NCI-H1105 treated with DMSO at 0.1 percent for 48 hours (cell line): ENCODE results near the gene MAP2K1.
"Not testable (repeated sequence)": the region's sequence is repeated elsewhere in the genome, so short reads cannot be mapped to it uniquely, and the experiment has no call there.

Experiments used
- DNase-seq: peaks from one replicate; lab custom pipeline; 2025; lab: John Stamatoyannopoulos, UW

MAP2K1 gene

GRCh38 chr15:66476535-66476934 lies 89.8 kb downstream of the MAP2K1 start:
- no peak for DNase-seq

GRCh38 chr15:66477011-66477410 lies 90.3 kb downstream of the MAP2K1 start:
- no peak for DNase-seq

- no peak for DNase-seq
Observed at GRCh38 chr15:66480267-66480666, 93.6 kb downstream of the MAP2K1 start.

- DNase-seq: no peak
Observed at GRCh38 chr15:66481107-66481856, 94.6 kb downstream of the MAP2K1 start.

GRCh38 chr15:66482539-66482938 lies 95.8 kb downstream of the MAP2K1 start:
- DNase-seq: no peak

- peak; percentile 18 for DNase-seq
Observed at GRCh38 chr15:66483131-66483566, 96.4 kb downstream of the MAP2K1 start.

- DNase-seq: no peak
Observed at GRCh38 chr15:66484539-66485112, 97.9 kb downstream of the MAP2K1 start.

- no peak for DNase-seq
Observed at GRCh38 chr15:66486887-66487286, 100.2 kb downstream of the MAP2K1 start.

- no peak for DNase-seq
Observed at GRCh38 chr15:66488525-66488924, 101.8 kb downstream of the MAP2K1 start.

- DNase-seq: no peak
Observed at GRCh38 chr15:66489179-66489791, 102.6 kb downstream of the MAP2K1 start.

GRCh38 chr15:66491846-66492245 lies 105.1 kb downstream of the MAP2K1 start:
- DNase-seq: no peak

- no peak for DNase-seq
Observed at GRCh38 chr15:66494262-66494661, 107.5 kb downstream of the MAP2K1 start.

- peak; percentile 48 for DNase-seq
Observed at GRCh38 chr15:66496951-66497501, 110.3 kb downstream of the MAP2K1 start.

GRCh38 chr15:66497502-66498455 lies 111.1 kb downstream of the MAP2K1 start, which contains the start of gene SNAPC5:
SNAPC5 (minus strand) TSS chr15:66497762; CDS start chr15:66497731, 31 bp downstream.
- peak; percentile 94 for DNase-seq

- DNase-seq: peak; percentile 48
Observed at GRCh38 chr15:66498501-66499386, 112.0 kb downstream of the MAP2K1 start.

- DNase-seq: not testable (repeated sequence)
Observed at GRCh38 chr15:66500346-66500745, 113.6 kb downstream of the MAP2K1 start.

- no peak for DNase-seq
Observed at GRCh38 chr15:66502491-66502890, 115.8 kb downstream of the MAP2K1 start.

GRCh38 chr15:66503041-66503648 lies 116.4 kb downstream of the MAP2K1 start:
- DNase-seq: not testable (repeated sequence)

GRCh38 chr15:66503780-66504562 lies 117.3 kb downstream of the MAP2K1 start:
- DNase-seq: no peak
